COLO829 (cell line): ENCODE measurements around the gene SERBP1.
"Not testable (repeated sequence)": the region's sequence is repeated elsewhere in the genome, so short reads cannot be mapped to it uniquely, and the experiment has no call there.

Experiments
- DNase-seq: peaks from one replicate; pipeline ENCODE4 v3.0.0; 2012; ENCODE audit warnings: low spot score

Gene SERBP1

DNA sequence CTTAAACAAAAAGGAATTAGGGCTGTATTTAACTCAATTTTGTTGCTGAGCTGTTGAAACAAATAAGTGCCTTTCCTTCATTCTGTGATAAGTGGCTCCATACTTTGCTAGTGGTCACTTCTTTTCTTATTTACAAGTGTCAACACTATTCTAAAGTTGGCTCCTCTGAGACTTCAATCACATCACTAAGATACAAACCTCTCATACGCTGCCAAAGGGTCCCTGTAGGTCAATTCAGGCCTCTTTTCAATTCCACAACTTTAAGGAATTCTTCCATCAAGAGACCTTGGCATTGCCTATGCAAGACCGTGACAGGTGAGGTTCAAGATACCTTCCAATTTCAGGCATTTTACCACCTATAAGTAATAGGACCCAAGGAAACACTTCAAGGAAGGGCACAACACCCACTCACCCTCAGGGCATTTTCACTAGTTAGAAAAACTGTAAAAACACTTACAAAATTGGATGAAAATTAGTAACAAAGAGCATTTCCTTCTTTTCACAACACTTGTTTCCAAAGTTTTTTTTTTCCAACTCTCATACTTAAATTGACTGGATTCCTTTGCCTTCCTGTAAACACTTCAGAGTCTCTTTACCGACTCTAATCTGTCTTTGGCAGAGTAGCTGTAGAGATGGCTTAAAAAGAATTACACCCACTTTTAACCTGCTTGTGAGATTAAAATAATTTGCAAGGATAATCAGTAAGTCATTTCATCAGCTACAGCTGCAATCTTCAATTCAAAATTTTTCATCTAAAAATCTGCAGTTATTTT is 24.5 kb downstream of the SERBP1 start:
- no peak for DNase-seq

DNA sequence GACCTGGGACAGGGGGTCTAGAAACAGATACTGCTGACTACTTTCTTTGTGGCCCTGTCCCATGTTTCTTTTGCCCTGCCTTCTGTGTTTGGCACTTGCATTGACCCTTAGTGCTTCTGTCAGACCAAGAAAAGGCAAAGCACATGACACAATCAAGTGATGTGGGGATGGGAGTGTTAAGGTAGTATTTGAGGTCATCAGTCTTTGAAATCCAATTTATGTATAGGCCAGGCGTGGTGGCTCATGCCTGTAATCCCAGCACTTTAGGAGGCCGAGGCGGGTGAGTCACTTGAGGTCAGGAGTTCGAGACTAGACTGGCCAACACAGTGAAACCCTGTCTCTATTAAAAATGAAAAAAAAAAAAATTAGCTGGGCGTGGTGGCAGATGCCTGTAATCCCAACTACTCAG is 26.0 kb downstream of the SERBP1 start:
- peak; percentile 51 for DNase-seq

GRCh38 chr1:67401443-67401842 is 28.8 kb downstream of the SERBP1 start:
- no peak for DNase-seq

GRCh38 chr1:67400029-67400786 is 30.0 kb downstream of the SERBP1 start:
- not testable (repeated sequence) for DNase-seq

DNA sequence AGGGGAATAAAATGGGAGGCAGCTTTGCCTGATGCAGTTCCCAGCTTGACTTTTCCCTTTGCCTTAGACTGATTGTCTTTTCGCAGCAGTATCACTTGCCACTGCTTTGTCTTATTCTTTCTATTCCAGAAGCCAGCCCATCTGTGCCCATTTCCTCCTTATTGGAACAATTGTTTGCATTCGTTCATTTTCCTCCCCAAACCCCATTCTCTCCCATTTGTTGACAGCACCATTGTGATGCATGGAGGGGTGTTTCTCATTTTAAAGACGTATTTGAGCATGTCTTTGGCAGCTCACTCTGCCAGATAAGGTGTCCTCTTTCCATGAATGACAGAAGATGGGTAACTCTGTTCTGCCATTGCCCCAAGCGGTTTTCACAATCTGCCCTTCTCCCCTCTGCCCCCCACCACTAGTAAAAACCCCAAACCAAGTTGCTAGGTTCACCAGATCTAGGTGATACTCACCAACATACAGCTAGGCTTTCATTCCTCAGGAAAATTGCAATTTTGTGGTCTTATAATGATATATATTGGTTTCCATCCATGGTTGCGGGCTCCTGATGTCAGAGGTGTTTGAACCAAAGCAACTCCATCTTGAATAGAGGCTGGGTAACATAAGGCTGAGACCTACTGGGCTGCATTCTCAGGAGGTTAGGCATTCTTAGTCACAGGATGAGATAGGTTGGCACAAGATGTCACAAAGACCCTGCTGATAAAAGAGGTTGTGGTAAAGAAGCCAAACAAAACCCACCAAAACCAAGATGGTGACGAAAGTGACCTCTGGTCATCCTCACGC is 30.8 kb downstream of the SERBP1 start:
- DNase-seq: no peak

DNA sequence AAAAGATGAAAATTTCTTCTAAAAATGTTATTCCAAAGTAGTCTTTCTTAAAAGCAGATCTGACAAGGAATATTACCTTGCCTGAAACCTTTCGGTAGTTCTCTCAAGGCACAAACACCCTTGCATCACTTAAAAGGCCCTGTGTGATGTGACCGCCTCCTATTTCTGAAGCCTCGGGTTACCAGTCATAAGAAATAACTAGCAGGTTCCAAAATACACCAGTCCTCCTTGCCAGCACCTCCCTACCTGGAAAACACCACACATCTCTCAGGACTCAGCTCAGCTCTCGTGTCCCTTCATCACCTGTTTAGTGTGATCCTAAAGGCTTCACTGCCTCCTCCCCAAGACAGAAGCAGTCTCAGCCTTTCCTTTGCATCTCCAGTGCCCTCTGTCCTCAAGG is 35.7 kb downstream of the SERBP1 start:
- no peak for DNase-seq

GRCh38 chr1:67393737-67394136 is 36.5 kb downstream of the SERBP1 start:
- DNase-seq: no peak

DNA sequence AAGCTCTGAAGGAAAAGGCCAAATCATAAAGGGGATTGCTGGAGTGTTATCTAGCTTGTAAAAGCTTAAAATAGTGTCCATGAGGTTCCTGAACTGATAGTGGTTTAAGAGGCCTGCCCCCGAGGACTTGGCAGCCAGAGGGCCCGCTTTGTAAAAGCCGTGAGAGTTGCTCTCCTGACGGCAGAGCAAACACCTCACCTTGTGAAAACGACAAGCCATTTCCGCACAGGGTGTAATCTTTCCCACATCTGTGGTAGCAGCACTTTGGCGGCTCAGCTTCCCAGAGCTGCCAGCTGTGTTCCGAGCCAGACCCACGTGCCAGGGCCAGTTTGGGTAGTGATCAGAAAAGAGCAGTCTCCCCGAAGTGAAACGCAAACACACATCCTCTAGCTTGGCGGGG is 37.0 kb downstream of the SERBP1 start:
- DNase-seq: no peak

GRCh38 chr1:67390041-67390887 is 39.9 kb downstream of the SERBP1 start:
- no peak for DNase-seq

GRCh38 chr1:67383999-67384638 is 46.1 kb downstream of the SERBP1 start:
- no peak for DNase-seq

DNA sequence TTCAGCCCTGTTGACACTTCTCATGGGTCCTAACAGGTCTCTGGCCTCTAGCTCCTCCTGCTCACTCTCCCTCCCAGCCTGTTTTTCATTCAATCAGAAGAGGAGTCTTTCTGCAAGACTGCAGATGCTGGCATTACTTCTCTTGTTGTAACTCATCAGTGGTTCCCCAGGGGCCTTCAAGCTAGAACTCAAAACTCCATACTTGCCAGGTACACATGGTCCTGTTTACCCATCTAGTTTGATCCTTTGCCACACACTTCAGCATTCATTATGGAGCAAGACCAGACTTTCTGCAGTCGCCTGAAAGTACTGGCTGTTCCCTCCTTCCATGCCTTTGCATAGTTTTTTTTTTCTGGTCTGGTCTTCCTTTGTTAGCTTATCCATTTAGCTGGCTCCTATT is 47.9 kb downstream of the SERBP1 start:
- DNase-seq: no peak

- no peak for DNase-seq
These were observed 49.0 kb downstream of the SERBP1 start for GRCh38 chr1:67381154-67381553.

- no peak for DNase-seq
These were observed 52.9 kb downstream of the SERBP1 start for GRCh38 chr1:67377253-67377652.

DNA sequence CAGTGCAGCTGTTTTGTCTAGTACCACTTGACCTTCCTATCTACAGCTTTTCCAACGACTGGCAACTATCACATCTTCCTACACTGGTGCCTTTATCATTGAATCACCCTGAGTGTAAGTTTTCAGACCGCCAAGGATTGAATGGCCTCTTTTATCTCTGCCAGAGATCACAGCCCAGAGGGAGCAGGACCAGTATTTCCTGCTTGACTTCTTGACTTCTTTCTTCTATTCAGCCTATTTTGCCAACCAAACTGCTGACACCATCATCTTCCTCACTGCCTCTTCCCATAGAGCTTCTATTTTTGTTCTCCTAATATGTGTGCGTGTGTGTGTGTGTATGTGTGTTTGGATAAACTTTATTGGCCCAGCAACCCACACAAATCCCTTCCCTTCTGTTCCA is 53.8 kb downstream of the SERBP1 start:
- DNase-seq: peak; percentile 72

- no peak for DNase-seq
These were observed 57.3 kb downstream of the SERBP1 start for GRCh38 chr1:67372898-67373297.

DNA sequence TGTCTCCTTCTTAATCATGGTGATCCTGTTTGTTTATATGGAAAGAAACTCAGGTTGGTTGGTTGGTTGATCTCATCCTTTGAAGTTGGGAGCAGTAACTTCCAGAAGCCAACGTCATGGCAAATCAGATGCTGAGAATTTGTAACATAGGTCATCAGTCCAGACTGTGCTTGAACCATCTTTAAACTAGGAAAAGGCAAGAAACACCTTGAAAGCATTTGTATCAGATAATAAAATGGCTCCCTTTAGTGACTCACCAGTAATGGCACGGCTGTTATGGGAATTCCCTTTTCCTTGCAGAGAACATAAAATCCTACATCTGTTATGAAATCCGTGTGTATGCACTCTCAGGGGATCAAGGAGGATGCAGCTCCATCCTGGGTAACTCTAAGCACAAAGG is 58.1 kb downstream of the SERBP1 start:
- no peak for DNase-seq

DNA sequence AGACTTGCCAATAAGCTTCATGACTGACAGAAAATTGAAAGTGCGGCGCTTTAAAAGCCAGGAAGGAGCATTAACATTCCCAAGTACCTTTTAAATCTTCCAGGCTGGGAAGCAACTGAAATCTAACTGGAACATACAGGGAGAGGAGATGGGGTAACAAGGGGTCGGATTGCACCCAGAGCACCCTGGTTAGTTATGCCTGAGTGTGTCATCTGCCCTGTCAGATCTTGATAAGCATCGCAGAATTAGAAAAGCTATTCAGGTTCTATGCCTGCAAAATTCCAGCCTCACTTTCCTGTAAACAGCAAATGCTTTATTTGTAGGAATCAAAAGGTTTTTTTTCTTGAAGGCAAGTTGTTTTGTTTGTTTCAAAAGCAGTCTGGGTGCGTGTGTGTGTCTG is 58.5 kb downstream of the SERBP1 start:
- DNase-seq: no peak

- no peak for DNase-seq
These were observed 59.2 kb downstream of the SERBP1 start for GRCh38 chr1:67371043-67371442.

GRCh38 chr1:67368046-67368514 is 62.1 kb downstream of the SERBP1 start:
- no peak for DNase-seq

GRCh38 chr1:67367370-67368045 is 62.7 kb downstream of the SERBP1 start:
- DNase-seq: no peak

DNA sequence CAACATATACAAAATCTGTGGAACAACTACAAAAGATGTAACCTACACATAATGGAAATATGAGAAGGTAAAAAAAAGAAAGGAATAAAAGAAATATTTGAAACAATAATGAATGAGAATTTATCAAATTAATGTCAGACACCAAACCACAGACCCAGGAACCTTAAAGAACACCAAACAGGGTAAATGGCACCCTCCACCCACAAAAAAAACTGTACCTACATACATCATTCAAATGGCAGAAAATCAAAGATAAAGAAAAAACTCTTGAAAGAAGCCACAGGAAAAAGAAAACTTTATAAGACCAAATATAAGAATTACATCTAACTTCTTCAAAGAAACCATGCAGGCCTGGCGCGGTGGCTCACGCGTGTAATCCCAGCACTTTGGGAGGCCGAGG is 68.6 kb downstream of the SERBP1 start:
- DNase-seq: no peak
